CD4-positive, alpha-beta T cell treated with Interleukin-21 for 1 hour (primary cell): ENCODE measurements around the gene HPS4.

Source experiments
- DNase-seq: peaks from one replicate; pipeline ENCODE4 v3.0.0-alpha.2; 2020

The HPS4 gene

GRCh38 chr22:26494506-26494905 is 10.9 kb upstream of the HPS4 start:
- no peak for DNase-seq

- DNase-seq, result no peak
Measured at GRCh38 chr22:26492220-26492619, 8.6 kb upstream of the HPS4 start.

- DNase-seq, result no peak
Measured at GRCh38 chr22:26489447-26490036, 6.0 kb upstream of the HPS4 start.

- no peak for DNase-seq
Measured at GRCh38 chr22:26487996-26488395, 4.4 kb upstream of the HPS4 start.

GRCh38 chr22:26486394-26486793 is 2.8 kb upstream of the HPS4 start:
- no peak for DNase-seq

- DNase-seq, result no peak
Measured at GRCh38 chr22:26485806-26486390, 2.3 kb upstream of the HPS4 start.

- DNase-seq, result no peak
Measured at GRCh38 chr22:26485013-26485412, 1.4 kb upstream of the HPS4 start.

- peak; percentile 58 for DNase-seq
Measured at GRCh38 chr22:26484360-26484706, 750 bp upstream of the HPS4 start.

GRCh38 chr22:26483043-26483438 is 542 bp downstream of the HPS4 start:
- no peak for DNase-seq

GRCh38 chr22:26482161-26482560 is 1.4 kb downstream of the HPS4 start:
- DNase-seq, result no peak

GRCh38 chr22:26481694-26482093 is 1.9 kb downstream of the HPS4 start:
- DNase-seq, result no peak

GRCh38 chr22:26481112-26481693 is 2.4 kb downstream of the HPS4 start:
- DNase-seq, result no peak

GRCh38 chr22:26480611-26480932 is 3.0 kb downstream of the HPS4 start:
- DNase-seq, result no peak

- DNase-seq, result no peak
Measured at GRCh38 chr22:26479792-26480610, 3.6 kb downstream of the HPS4 start.

GRCh38 chr22:26479043-26479791 is 4.4 kb downstream of the HPS4 start:
- no peak for DNase-seq

GRCh38 chr22:26477341-26477731 is 6.2 kb downstream of the HPS4 start:
- DNase-seq, result no peak

- DNase-seq, result no peak
Measured at GRCh38 chr22:26476705-26477340, 6.8 kb downstream of the HPS4 start.

GRCh38 chr22:26474682-26475081 is 8.9 kb downstream of the HPS4 start:
- DNase-seq, result no peak

- DNase-seq, result no peak
Measured at GRCh38 chr22:26471522-26471921, 12.1 kb downstream of the HPS4 start.

- DNase-seq, result no peak
Measured at GRCh38 chr22:26470807-26471206, 12.8 kb downstream of the HPS4 start.

GRCh38 chr22:26466196-26466595 is 17.4 kb downstream of the HPS4 start:
- DNase-seq, result no peak

- no peak for DNase-seq
Measured at GRCh38 chr22:26464312-26464711, 19.3 kb downstream of the HPS4 start.

GRCh38 chr22:26463688-26464087 is 19.9 kb downstream of the HPS4 start:
- DNase-seq, result no peak
